SK-N-SH treated with all-trans-retinoic acid at 6 μM for 48 hours (cell line): ENCODE results near the gene IFNG-AS1.

Experiments used
- BACH2 ChIP-seq: fragments of 250-450 bp; sonication (Bioruptor Pico); IDR thresholded peaks from 2 replicates; pipeline ENCODE4 v1.9.0; 2021; ENCODE audit warnings: mild to moderate bottlenecking, borderline replicate concordance
- ESRRG ChIP-seq: fragments of 250-450 bp; sonication (Bioruptor Pico); IDR thresholded peaks from 2 replicates; pipeline ENCODE4 v1.6.1; 2021; ENCODE audit warnings: mild to moderate bottlenecking
- GLIS3 ChIP-seq: fragments of 250-450 bp; sonication (Bioruptor Pico); IDR thresholded peaks from 2 replicates; pipeline ENCODE4 v1.5.0; 2020; ENCODE audit warnings: mild to moderate bottlenecking, moderate library complexity
- OSR1 ChIP-seq: fragments of 250-450 bp; sonication (Bioruptor Pico); IDR thresholded peaks from 2 replicates; pipeline ENCODE4 v1.8.0; 2022; ENCODE audit warnings: moderate library complexity, mild to moderate bottlenecking, inconsistent platforms
- ZC3H10 ChIP-seq: fragments of 250-450 bp; sonication (Bioruptor Pico); IDR thresholded peaks from 2 replicates; pipeline ENCODE4 v1.5.1; 2021; ENCODE audit warnings: mild to moderate bottlenecking, moderate library complexity
- ZFP3 ChIP-seq: fragments of 250-450 bp; sonication (Bioruptor Pico); IDR thresholded peaks from 2 replicates; pipeline ENCODE4 v1.5.0; 2020; ENCODE audit warnings: mild to moderate bottlenecking, moderate library complexity
- ZFP30 ChIP-seq: fragments of 450-650 bp; formaldehyde crosslinking; IDR thresholded peaks from 2 replicates; pipeline ENCODE4 v1.5.0; 2022; ENCODE audit warnings: mild to moderate bottlenecking, moderate library complexity
- ZNF70 ChIP-seq: fragments of 450-650 bp; formaldehyde crosslinking; IDR thresholded peaks from 2 replicates; pipeline ENCODE4 v1.5.0; 2020; ENCODE audit warnings: mild to moderate bottlenecking, moderate library complexity
- TF ChIP-seq, protein P1 (sequence below): fragments of 250-450 bp; sonication (Bioruptor Pico); IDR thresholded peaks from 2 replicates; pipeline ENCODE4 v1.8.0; 2021; ENCODE audit warnings: low read depth, mild to moderate bottlenecking, moderate library complexity, borderline replicate concordance

DNA sequence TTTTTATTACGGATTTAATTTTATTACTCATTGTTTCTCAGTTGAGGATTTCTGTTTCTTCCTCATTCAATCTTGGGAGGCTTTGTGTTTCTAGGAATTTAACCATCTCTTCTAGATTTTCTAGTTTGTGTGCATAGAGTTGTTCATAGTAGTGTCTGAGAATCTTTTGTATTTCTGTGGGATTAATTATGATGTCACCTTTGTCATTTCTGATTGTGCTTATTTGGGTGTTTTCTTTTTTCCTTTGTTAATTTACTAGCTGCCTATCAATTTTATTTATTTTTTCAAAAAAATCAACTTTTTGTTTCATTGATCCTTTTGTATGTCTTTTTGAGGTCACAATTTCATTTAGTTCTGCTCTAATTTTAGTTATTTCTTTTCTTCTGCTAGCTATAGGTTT, 75.9 kb downstream of the IFNG-AS1 start:
- TF ChIP-seq BACH2 (no peak), ZFP3 (CRISPR knock-in tag) (no peak), GLIS3 (CRISPR knock-in tag) (no peak), ZNF70 (CRISPR knock-in tag) (no peak), ZC3H10 (CRISPR knock-in tag) (no peak), ESRRG (CRISPR knock-in tag) (no peak), ZFP30 (CRISPR knock-in tag) (no peak), OSR1 (no peak)
- TF ChIP-seq, protein P1, sequence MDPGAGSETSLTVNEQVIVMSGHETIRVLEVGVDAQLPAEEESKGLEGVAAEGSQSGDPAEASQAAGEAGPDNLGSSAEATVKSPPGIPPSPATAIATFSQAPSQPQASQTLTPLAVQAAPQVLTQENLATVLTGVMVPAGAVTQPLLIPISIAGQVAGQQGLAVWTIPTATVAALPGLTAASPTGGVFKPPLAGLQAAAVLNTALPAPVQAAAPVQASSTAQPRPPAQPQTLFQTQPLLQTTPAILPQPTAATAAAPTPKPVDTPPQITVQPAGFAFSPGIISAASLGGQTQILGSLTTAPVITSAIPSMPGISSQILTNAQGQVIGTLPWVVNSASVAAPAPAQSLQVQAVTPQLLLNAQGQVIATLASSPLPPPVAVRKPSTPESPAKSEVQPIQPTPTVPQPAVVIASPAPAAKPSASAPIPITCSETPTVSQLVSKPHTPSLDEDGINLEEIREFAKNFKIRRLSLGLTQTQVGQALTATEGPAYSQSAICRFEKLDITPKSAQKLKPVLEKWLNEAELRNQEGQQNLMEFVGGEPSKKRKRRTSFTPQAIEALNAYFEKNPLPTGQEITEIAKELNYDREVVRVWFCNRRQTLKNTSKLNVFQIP (CRISPR knock-in tag) = no peak
